ENCODE data around the gene SEZ6L2.

DNA sequence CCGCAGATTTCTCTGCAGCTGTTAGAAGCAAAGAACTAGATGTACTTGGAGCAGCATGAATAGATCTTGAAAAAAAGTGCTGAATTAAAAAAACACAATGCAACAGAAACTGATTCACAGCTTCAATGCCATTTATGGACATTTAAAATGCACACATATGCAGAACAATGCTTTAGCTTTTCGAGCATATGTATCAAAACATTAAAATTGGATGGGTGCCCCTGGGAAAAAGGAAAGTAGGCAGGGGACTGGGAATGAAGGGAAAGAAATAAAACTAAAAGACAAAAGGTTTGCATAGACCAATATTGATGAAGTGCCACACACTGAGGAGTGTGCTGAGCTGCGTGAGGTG, 21.7 kb upstream of the SEZ6L2 start:
- TF ChIP-seq EGR1 (IDR thresholded peaks at IDR 0.05) (no peak), RAD21 (IDR thresholded peaks at IDR 0.05; ENCODE audit: low read depth) (no peak), TCF12 (IDR thresholded peaks at IDR 0.05; ENCODE audit: low read depth) (no peak), TAF1 (IDR thresholded peaks at IDR 0.05; ENCODE audit: low read depth) (no peak)
- TF ChIP-seq, protein P1, sequence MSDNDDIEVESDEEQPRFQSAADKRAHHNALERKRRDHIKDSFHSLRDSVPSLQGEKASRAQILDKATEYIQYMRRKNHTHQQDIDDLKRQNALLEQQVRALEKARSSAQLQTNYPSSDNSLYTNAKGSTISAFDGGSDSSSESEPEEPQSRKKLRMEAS (IDR thresholded peaks at IDR 0.05), result no peak
